Mesodermal cell (in vitro differentiated cells): ENCODE results near the gene VWCE.

Experiments used
- H3K27ac ChIP-seq: 2 replicates; pipeline ENCODE4 v1.7.0; 2013; ENCODE audit warnings: mild to moderate bottlenecking, low read depth, low read length, moderate library complexity; ENCODE audit not compliant: severe bottlenecking
- H3K36me3 ChIP-seq: 2 replicates; pipeline ENCODE4 v1.7.1; 2013; ENCODE audit warnings: mild to moderate bottlenecking, low read length, moderate library complexity; ENCODE audit not compliant: control insufficient read depth, insufficient read depth
- H3K4me1 ChIP-seq: one replicate; pipeline ENCODE4 v1.7.1; 2013; ENCODE audit warnings: mild to moderate bottlenecking, low read length; ENCODE audit not compliant: insufficient read depth, control insufficient read depth, poor library complexity, severe bottlenecking
- H3K4me3 ChIP-seq: 2 replicates; pipeline ENCODE4 v1.7.0; 2013; ENCODE audit warnings: low read length, control low read depth, mild to moderate bottlenecking; ENCODE audit not compliant: insufficient read depth, poor library complexity, severe bottlenecking; ENCODE audit errors: extremely low read depth
- H3K9me3 ChIP-seq: 2 replicates; pipeline ENCODE4 v1.7.1; 2013; ENCODE audit warnings: mild to moderate bottlenecking, low read length, moderate library complexity; ENCODE audit not compliant: control insufficient read depth
- WGBS, 2 experiments: methylation state at CpG; one replicate each; pipeline ENCODE4 v1.1.5; 2013; ENCODE audit warnings: missing lambda C conversion rate in 2 of 2; ENCODE audit not compliant: insufficient coverage in 2 of 2; 5-methylcytosine and 5-hydroxymethylcytosine counted together

VWCE gene

GRCh38 chr11:61280883-61281580 is 14.1 kb downstream of the VWCE start:
- Histone ChIP-seq H3K36me3 (peaks cover 72% of the 10 kb centered on the region), H3K9me3 (no peaks in the 10 kb centered on the region), H3K4me1 (no peaks in the 10 kb centered on the region), H3K27ac (no peak overlapping the region), H3K4me3 (no peak overlapping the region)
- 86 to 89% methylated on average over 16 to 18 of the region's 20 CpGs for WGBS, 2 experiments

GRCh38 chr11:61279934-61280659 is 15.0 kb downstream of the VWCE start:
- peaks cover 72% of the 10 kb centered on the region for H3K36me3 ChIP-seq
- no peaks in the 10 kb centered on the region for H3K4me1 ChIP-seq
- no peak overlapping the region for H3K27ac ChIP-seq
- 83 to 87% methylated on average over 9 to 10 of the region's 12 CpGs for WGBS, 2 experiments
- no peaks in the 10 kb centered on the region for H3K9me3 ChIP-seq
- no peak overlapping the region for H3K4me3 ChIP-seq

- Histone ChIP-seq H3K4me3 (no peak overlapping the region), H3K27ac (peak overlapping the region; percentile 49), H3K36me3 (peaks cover 73% of the 10 kb centered on the region), H3K9me3 (no peaks in the 10 kb centered on the region), H3K4me1 (no peaks in the 10 kb centered on the region)
- 52 to 61% methylated on average over 10 of the region's 10 CpGs for WGBS, 2 experiments
These were observed 17.1 kb downstream of the VWCE start for GRCh38 chr11:61278001-61278470.

GRCh38 chr11:61277186-61278000 is 17.7 kb downstream of the VWCE start:
- H3K4me1 ChIP-seq, result no peaks in the 10 kb centered on the region
- no peaks in the 10 kb centered on the region for H3K9me3 ChIP-seq
- H3K27ac ChIP-seq, result no peak overlapping the region
- peaks cover 73% of the 10 kb centered on the region for H3K36me3 ChIP-seq
- no peak overlapping the region for H3K4me3 ChIP-seq
- WGBS, 2 experiments, result 79 to 85% methylated on average over 12 to 13 of the region's 14 CpGs

- Histone ChIP-seq H3K27ac (no peak overlapping the region), H3K4me1 (no peaks in the 10 kb centered on the region), H3K4me3 (no peak overlapping the region), H3K36me3 (peaks cover 73% of the 10 kb centered on the region), H3K9me3 (no peaks in the 10 kb centered on the region)
- 80 to 97% methylated on average over 1 to 3 of the region's 4 CpGs for WGBS, 2 experiments
These were observed 19.9 kb downstream of the VWCE start for GRCh38 chr11:61275191-61275590.

GRCh38 chr11:61274084-61274483 is 21.0 kb downstream of the VWCE start:
- Histone ChIP-seq H3K36me3 (peaks cover 75% of the 10 kb centered on the region), H3K4me3 (no peak overlapping the region), H3K4me1 (no peaks in the 10 kb centered on the region), H3K9me3 (no peaks in the 10 kb centered on the region), H3K27ac (no peak overlapping the region)
- WGBS, 2 experiments, result 100% methylated on average over 2 to 4 of the region's 4 CpGs

GRCh38 chr11:61273178-61274078 is 21.7 kb downstream of the VWCE start:
- Histone ChIP-seq H3K9me3 (no peaks in the 10 kb centered on the region), H3K36me3 (peaks cover 77% of the 10 kb centered on the region), H3K4me1 (no peaks in the 10 kb centered on the region), H3K27ac (no peak overlapping the region), H3K4me3 (no peak overlapping the region)
- WGBS, 2 experiments, result 87 to 94% methylated on average over 14 of the region's 16 CpGs

- H3K27ac ChIP-seq, result no peak overlapping the region
- no peak overlapping the region for H3K4me3 ChIP-seq
- H3K36me3 ChIP-seq, result peaks cover 75% of the 10 kb centered on the region
- H3K9me3 ChIP-seq, result no peaks in the 10 kb centered on the region
- 86% methylated on average over 3 of the region's 3 CpGs for WGBS, 2 experiments
- no peaks in the 10 kb centered on the region for H3K4me1 ChIP-seq
These were observed 22.4 kb downstream of the VWCE start for GRCh38 chr11:61272731-61273130.

GRCh38 chr11:61270354-61271076 is 24.6 kb downstream of the VWCE start:
- no peak overlapping the region for H3K27ac ChIP-seq
- no peaks in the 10 kb centered on the region for H3K4me1 ChIP-seq
- no peaks in the 10 kb centered on the region for H3K9me3 ChIP-seq
- 94 to 100% methylated on average over 5 of the region's 7 CpGs for WGBS, 2 experiments
- H3K4me3 ChIP-seq, result no peak overlapping the region
- H3K36me3 ChIP-seq, result peaks cover 78% of the 10 kb centered on the region
